GM23338 (cell line): ENCODE results near the gene RAB31. TPM values are rescaled to one million over a fixed set of nuclear protein-coding genes. Genes with fewer than 3 reads are reported as not detected.

ENCODE experiments used
- ATAC-seq: fragments of 200-7000 bp; cut with Tn5 transposase; 3 replicates; pipeline ENCODE4 v1.9.1; 2020
- DNase-seq: peaks from one replicate; pipeline ENCODE4 v3.0.0-alpha.2; 2015; ENCODE audit warnings: low spot score
- H2AFZ ChIP-seq: fragments of 200-600 bp; sonication (generic); 2 replicates; pipeline ENCODE4 v1.8.0; 2016; ENCODE audit warnings: antibody characterized with exemption, mild to moderate bottlenecking, moderate library complexity
- H3F3A ChIP-seq: fragments of 200-600 bp; sonication (generic); replicated peaks from 2 replicates; pipeline ENCODE4 v1.8.0; 2017; ENCODE audit warnings: antibody characterized with exemption, mixed run types, low read depth
- H3K27ac ChIP-seq: fragments of 200-600 bp; sonication (generic); 2 replicates; pipeline ENCODE4 v1.6.1; 2016; ENCODE audit warnings: low read depth
- H3K27me3 ChIP-seq: fragments of 200-600 bp; sonication (generic); 2 replicates; pipeline ENCODE4 v1.8.0; 2016; ENCODE audit warnings: mild to moderate bottlenecking, mixed run types, moderate library complexity; ENCODE audit not compliant: insufficient read depth
- H3K36me3 ChIP-seq: fragments of 200-600 bp; sonication (generic); 2 replicates; pipeline ENCODE4 v1.8.0; 2016; ENCODE audit warnings: mild to moderate bottlenecking; ENCODE audit not compliant: insufficient read depth
- H3K4me1 ChIP-seq: fragments of 200-600 bp; sonication (generic); 2 replicates; pipeline ENCODE4 v1.8.0; 2016; ENCODE audit warnings: mild to moderate bottlenecking, moderate library complexity; ENCODE audit not compliant: insufficient read depth
- H3K4me2 ChIP-seq: fragments of 200-600 bp; sonication (generic); 2 replicates; pipeline ENCODE4 v1.7.1; 2017; ENCODE audit warnings: mixed run types
- H3K4me3 ChIP-seq: fragments of 200-600 bp; sonication (generic); 2 replicates; pipeline ENCODE4 v1.6.1; 2016; ENCODE audit warnings: mixed run types
- H3K79me2 ChIP-seq: fragments of 200-600 bp; sonication (generic); replicated peaks from 2 replicates; pipeline ENCODE4 v1.8.0; 2017; ENCODE audit warnings: mild to moderate bottlenecking; ENCODE audit not compliant: insufficient read depth
- H3K9me2 ChIP-seq: fragments of 200-600 bp; sonication (generic); 2 replicates; pipeline ENCODE4 v1.8.0; 2017; ENCODE audit not compliant: insufficient read depth
- H4K20me1 ChIP-seq: fragments of 200-600 bp; sonication (generic); replicated peaks from 2 replicates; pipeline ENCODE4 v1.8.0; 2017; ENCODE audit warnings: mild to moderate bottlenecking; ENCODE audit not compliant: insufficient read depth
- H3K27ac Mint-ChIP-seq: 2 replicates; pipeline ENCODE4 v1.8.0; 2020; ENCODE audit warnings: inconsistent platforms, mild to moderate bottlenecking, moderate library complexity, mixed read lengths
- H3K27me3 Mint-ChIP-seq: 3 replicates; pipeline ENCODE4 v1.8.0; 2022; ENCODE audit warnings: low read depth, mild to moderate bottlenecking, moderate library complexity, mixed read lengths, inconsistent platforms; ENCODE audit not compliant: insufficient read depth, poor library complexity
- H3K36me3 Mint-ChIP-seq: 3 replicates; pipeline ENCODE4 v1.8.0; 2021; ENCODE audit warnings: low read depth, mild to moderate bottlenecking, inconsistent platforms, moderate library complexity, mixed read lengths
- H3K4me1 Mint-ChIP-seq: 3 replicates; pipeline ENCODE4 v1.8.0; 2020; ENCODE audit warnings: mild to moderate bottlenecking, inconsistent platforms, mixed read lengths
- H3K4me3 Mint-ChIP-seq: 3 replicates; pipeline ENCODE4 v1.8.0; 2021; ENCODE audit warnings: moderate library complexity, mild to moderate bottlenecking, inconsistent platforms, mixed read lengths
- H3K9me3 Mint-ChIP-seq: 3 replicates; pipeline ENCODE4 v1.8.0; 2020; ENCODE audit warnings: moderate library complexity, mild to moderate bottlenecking, inconsistent platforms, mixed read lengths
- CTCF ChIP-seq, 2 experiments: fragments of 200-600 bp in 1 of 2; sonication (generic) in 1 of 2; conservative IDR thresholded peaks; 2 replicates each; pipeline versions ENCODE4 v1.5.1 to v1.6.1; 2016 to 2017; ENCODE audit warnings: antibody characterized with exemption in 2 of 2, low read depth in 2 of 2, mild to moderate bottlenecking in 2 of 2, moderate library complexity in 1 of 2
- EZH2 ChIP-seq: fragments of 200-600 bp; sonication (generic); IDR thresholded peaks from one replicate; pipeline ENCODE4 v1.8.0; 2017; ENCODE audit warnings: antibody characterized with exemption, mild to moderate bottlenecking, low read depth; ENCODE audit not compliant: unreplicated experiment
- EZH2phosphoT487 ChIP-seq: fragments of 200-600 bp; sonication (generic); IDR thresholded peaks from one replicate; pipeline ENCODE4 v1.8.1; 2018; ENCODE audit warnings: antibody characterized with exemption; ENCODE audit not compliant: unreplicated experiment
- NANOG ChIP-seq: IDR thresholded peaks from 2 replicates; pipeline ENCODE4 v1.6.1; 2016; ENCODE audit warnings: antibody characterized with exemption, borderline replicate concordance
- POLR2AphosphoS5 ChIP-seq: IDR thresholded peaks from 2 replicates; pipeline ENCODE4 v1.6.1; 2016; ENCODE audit warnings: antibody characterized with exemption, low read depth
- STAT1 ChIP-seq: IDR thresholded peaks from one replicate; pipeline ENCODE4 v1.6.1; 2016; ENCODE audit warnings: antibody characterized with exemption; ENCODE audit not compliant: unreplicated experiment
- ZNF114 ChIP-seq: fragments of 250-450 bp; sonication (Bioruptor Pico); IDR thresholded peaks from 2 replicates; pipeline ENCODE4 v1.5.0; 2020; ENCODE audit warnings: mild to moderate bottlenecking, moderate library complexity
- ZNF331 ChIP-seq: fragments of 250-450 bp; sonication (Bioruptor Pico); IDR thresholded peaks from 2 replicates; pipeline ENCODE4 v1.5.0; 2020; ENCODE audit warnings: low read depth, mild to moderate bottlenecking, moderate library complexity
- ZNF462 ChIP-seq: fragments of 250-450 bp; sonication (Bioruptor Pico); IDR thresholded peaks from 2 replicates; pipeline ENCODE4 v1.5.0; 2020; ENCODE audit warnings: mild to moderate bottlenecking, moderate library complexity
- polyA plus RNA-seq: library from polyadenylated mRNA; unstranded; fragments of >200 nt; fragmentation: Nextera tagmentation; extraction: Ambion mirVana; gene quantifications from 2 replicates; pipeline ENCODE4 v1.2.1, GENCODE V29; 2016
- total RNA-seq: library from RNA; depleted of rRNA; stranded (reverse); fragments of >200 nt; shearing (Covaris generic); gene quantifications from 2 replicates; pipeline ENCODE4 v1.2.3, GENCODE V29; 2014

RAB31 gene
- total and polyA plus RNA-seq, 2 experiments from 2014 or later: 33.8 to 46.1 TPM

DNA sequence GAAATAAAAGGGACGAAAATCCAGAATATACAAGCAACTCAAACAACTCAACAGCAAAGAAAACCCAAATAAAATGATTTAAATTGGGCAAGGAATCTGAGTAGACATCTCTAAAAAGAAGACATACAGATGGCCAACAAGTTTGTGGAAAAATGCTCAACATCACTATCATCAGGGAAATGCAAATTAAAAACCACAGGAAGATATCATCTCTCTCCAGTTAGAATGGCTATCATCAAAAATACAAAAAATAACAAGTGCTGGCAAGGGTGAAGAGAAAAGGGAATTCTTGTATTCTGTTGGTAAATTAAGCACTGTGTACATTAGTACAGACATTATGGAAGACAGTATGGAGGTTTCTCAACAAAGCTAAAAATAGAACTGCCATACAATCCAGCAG, 80.0 kb downstream of the RAB31 start:
- H3K4me1 ChIP-seq: no peaks in the 10 kb centered on the region
- no peak overlapping the region for H3K27ac Mint-ChIP-seq

GRCh38 chr18:9788860-9789259, 80.8 kb downstream of the RAB31 start:
- no peaks in the 10 kb centered on the region; the same call in 2 of the 3 replicates for H3K36me3 Mint-ChIP-seq
- Histone ChIP-seq H3K79me2 (no peaks in the 10 kb centered on the region), H3K27me3 (no peaks in the 10 kb centered on the region), H3K4me2 (no peak overlapping the region), H3K4me1 (no peaks in the 10 kb centered on the region), H4K20me1 (no peaks in the 10 kb centered on the region), H3F3A (no peaks in the 10 kb centered on the region), H3K27ac (no peak overlapping the region), H2AFZ (no peak overlapping the region), H3K9me2 (no peaks in the 10 kb centered on the region; the same call in 1 of the 2 replicates), H3K4me3 (no peak overlapping the region), H3K36me3 (no peaks in the 10 kb centered on the region)
- no peak overlapping the region for H3K4me3 Mint-ChIP-seq
- H3K27ac Mint-ChIP-seq: no peak overlapping the region
- DNase-seq (no peak), ATAC-seq (no peak)
- H3K27me3 Mint-ChIP-seq: peaks cover 6% of the 10 kb centered on the region
- H3K9me3 Mint-ChIP-seq: no peaks in the 10 kb centered on the region; the same call in 2 of the 3 replicates
- no peaks in the 10 kb centered on the region for H3K4me1 Mint-ChIP-seq
- TF ChIP-seq CTCF (conservative IDR thresholded peaks at IDR 0.05; ENCODE audit: low read depth in 2 of 2): no peak
- TF ChIP-seq ZNF462: no peak
- TF ChIP-seq POLR2AphosphoS5: no peak
- no peak for TF ChIP-seq NANOG
- TF ChIP-seq STAT1: no peak

More for the DNA sequence above, 80.0 kb downstream of the RAB31 start:
- Mint-ChIP-seq H3K36me3 (no peaks in the 10 kb centered on the region; the same call in 2 of the 3 replicates), H3K4me3 (no peak overlapping the region), H3K4me1 (no peaks in the 10 kb centered on the region), H3K9me3 (no peaks in the 10 kb centered on the region; the same call in 2 of the 3 replicates), H3K27me3 (peaks cover 4% of the 10 kb centered on the region)
- TF ChIP-seq ZNF114 (CRISPR knock-in tag): no peak
- TF ChIP-seq STAT1: no peak
- TF ChIP-seq NANOG: no peak
- TF ChIP-seq EZH2phosphoT487: no peak
- no peak for TF ChIP-seq CTCF (conservative IDR thresholded peaks at IDR 0.05; ENCODE audit: low read depth in 2 of 2)
- TF ChIP-seq ZNF331: no peak
- TF ChIP-seq EZH2: no peak
- TF ChIP-seq POLR2AphosphoS5: no peak
- Histone ChIP-seq H3K4me2 (no peak overlapping the region), H3F3A (no peaks in the 10 kb centered on the region), H3K79me2 (no peaks in the 10 kb centered on the region), H3K4me3 (no peak overlapping the region), H3K27ac (no peak overlapping the region), H3K9me2 (no peaks in the 10 kb centered on the region; the same call in 1 of the 2 replicates), H3K36me3 (no peaks in the 10 kb centered on the region), H4K20me1 (no peaks in the 10 kb centered on the region), H3K27me3 (no peaks in the 10 kb centered on the region), H2AFZ (no peak overlapping the region)
- no peak for DNase-seq
- ATAC-seq: no peak
